Urothelium cell line (cell line): ENCODE measurements around the gene MLN.

Experiments used
- DNase-seq: peaks from one replicate; pipeline ENCODE4 v3.0.0; 2011; ENCODE audit warnings: low spot score, mixed read lengths
- FAIRE-seq: peaks from 2 replicates; lab custom pipeline; 2011; peaks lifted over from hg19 to GRCh38; lab: Jason Lieb, UNC

The MLN gene

GRCh38 chr6:33817489-33817888 lies 13.7 kb upstream of the MLN start:
- DNase-seq (no peak), FAIRE-seq (no peak)

GRCh38 chr6:33816911-33817310 lies 13.1 kb upstream of the MLN start:
- FAIRE-seq: no peak

GRCh38 chr6:33815854-33816253 lies 12.1 kb upstream of the MLN start:
- FAIRE-seq (no peak), DNase-seq (peak; percentile 57)

More at GRCh38 chr6:33816911-33817310, 13.1 kb upstream of the MLN start:
- no peak for DNase-seq

GRCh38 chr6:33813990-33814985 lies 10.5 kb upstream of the MLN start:
- DNase-seq (no peak), FAIRE-seq (no peak)

- DNase-seq: no peak
- FAIRE-seq: no peak
These were observed 9.6 kb upstream of the MLN start for GRCh38 chr6:33813246-33813904.

GRCh38 chr6:33812669-33813068 lies 8.9 kb upstream of the MLN start:
- DNase-seq: peak; percentile 79
- FAIRE-seq: no peak

GRCh38 chr6:33809594-33809993 lies 5.8 kb upstream of the MLN start:
- FAIRE-seq (no peak), DNase-seq (no peak)

GRCh38 chr6:33808641-33809180 lies 4.9 kb upstream of the MLN start:
- DNase-seq (no peak), FAIRE-seq (no peak)

GRCh38 chr6:33807606-33808005 lies 3.8 kb upstream of the MLN start:
- FAIRE-seq (no peak), DNase-seq (no peak)

- no peak for DNase-seq
- FAIRE-seq: no peak
These were observed 3.0 kb upstream of the MLN start for GRCh38 chr6:33806841-33807240.

GRCh38 chr6:33802186-33802958 lies 1.4 kb downstream of the MLN start:
- DNase-seq: no peak
- no peak for FAIRE-seq

- no peak for FAIRE-seq
- no peak for DNase-seq
These were observed 2.2 kb downstream of the MLN start for GRCh38 chr6:33801611-33802010.

- FAIRE-seq: no peak
- no peak for DNase-seq
These were observed 3.4 kb downstream of the MLN start for GRCh38 chr6:33800248-33800969.

- DNase-seq: no peak
- no peak for FAIRE-seq
These were observed 4.2 kb downstream of the MLN start for GRCh38 chr6:33799454-33800113.

GRCh38 chr6:33798343-33798848 lies 5.4 kb downstream of the MLN start:
- no peak for FAIRE-seq

GRCh38 chr6:33797626-33798342 lies 6.0 kb downstream of the MLN start:
- no peak for DNase-seq

More at GRCh38 chr6:33798343-33798848, 5.4 kb downstream of the MLN start:
- no peak for DNase-seq

GRCh38 chr6:33794910-33795623 lies 8.7 kb downstream of the MLN start:
- no peak for FAIRE-seq

More at GRCh38 chr6:33797626-33798342, 6.0 kb downstream of the MLN start:
- FAIRE-seq: no peak

GRCh38 chr6:33792981-33793380 lies 10.8 kb downstream of the MLN start:
- FAIRE-seq (no peak), DNase-seq (no peak)

More at GRCh38 chr6:33794910-33795623, 8.7 kb downstream of the MLN start:
- DNase-seq: no peak
